Left ventricle myocardium inferior (tissue), 1 donor: ENCODE measurements around the gene HDDC2. TPM values are rescaled to one million over a fixed set of nuclear protein-coding genes. Genes with fewer than 3 reads are reported as not detected.

Experiments
- DNase-seq: peaks from one replicate; pipeline ENCODE4 v3.0.0-alpha.2; 2020
- H3K27ac ChIP-seq: fragments of 200-600 bp; replicated peaks from 2 replicates; pipeline ENCODE4 v1.8.0; 2021
- H3K27me3 ChIP-seq: fragments of 200-600 bp; 2 replicates; pipeline ENCODE4 v1.8.0; 2021; ENCODE audit warnings: low read depth
- H3K36me3 ChIP-seq: fragments of 200-600 bp; 2 replicates; pipeline ENCODE4 v1.8.0; 2021
- H3K4me1 ChIP-seq: fragments of 200-600 bp; 2 replicates; pipeline ENCODE4 v1.8.0; 2021
- H3K4me3 ChIP-seq: fragments of 200-600 bp; 2 replicates; pipeline ENCODE4 v1.8.0; 2021; ENCODE audit warnings: mild to moderate bottlenecking, moderate library complexity
- H3K9me3 ChIP-seq: fragments of 200-600 bp; replicated peaks from 2 replicates; pipeline ENCODE4 v1.8.0; 2021
- CTCF ChIP-seq: fragments of 200-600 bp; IDR thresholded peaks from 2 replicates; pipeline ENCODE4 v1.8.0; 2021; ENCODE audit warnings: antibody characterized with exemption, mild to moderate bottlenecking, borderline replicate concordance
- intact Hi-C: fragments of 100-400 bp; cut with micrococcal nuclease; formaldehyde crosslinking; loops from one replicate; pipeline ENCODE4 v1.11.0; 2022
- total RNA-seq: library from RNA; stranded (reverse); fragmentation: NEBNext Ultra II Directional; extraction: Animal tissue kit (Norgen Biotek cat#: 25700); gene quantifications from one replicate; pipeline ENCODE4 v1.2.1, GENCODE V29; 2021
- donor health status: DM: no; HTN: yes; CAD: no; lungs with severe emphysema.

The HDDC2 gene
- total RNA-seq, 1 donor from 2014 or later, result 87.9 TPM

- DNase-seq, result no peak
- no peaks in the 10 kb centered on the region for H3K27me3 ChIP-seq
- no peak overlapping the region for H3K4me3 ChIP-seq
- peak overlapping the region; percentile 87 for H3K27ac ChIP-seq
- H3K4me1 ChIP-seq, result peaks cover 27% of the 10 kb centered on the region
- H3K9me3 ChIP-seq, result no peaks in the 10 kb centered on the region
- no peak for TF ChIP-seq CTCF
- intact Hi-C loops, result no loop called here
- no peaks in the 10 kb centered on the region for H3K36me3 ChIP-seq
Observed at GRCh38 chr6:125340991-125341390, 39.2 kb upstream of the HDDC2 start.

DNA sequence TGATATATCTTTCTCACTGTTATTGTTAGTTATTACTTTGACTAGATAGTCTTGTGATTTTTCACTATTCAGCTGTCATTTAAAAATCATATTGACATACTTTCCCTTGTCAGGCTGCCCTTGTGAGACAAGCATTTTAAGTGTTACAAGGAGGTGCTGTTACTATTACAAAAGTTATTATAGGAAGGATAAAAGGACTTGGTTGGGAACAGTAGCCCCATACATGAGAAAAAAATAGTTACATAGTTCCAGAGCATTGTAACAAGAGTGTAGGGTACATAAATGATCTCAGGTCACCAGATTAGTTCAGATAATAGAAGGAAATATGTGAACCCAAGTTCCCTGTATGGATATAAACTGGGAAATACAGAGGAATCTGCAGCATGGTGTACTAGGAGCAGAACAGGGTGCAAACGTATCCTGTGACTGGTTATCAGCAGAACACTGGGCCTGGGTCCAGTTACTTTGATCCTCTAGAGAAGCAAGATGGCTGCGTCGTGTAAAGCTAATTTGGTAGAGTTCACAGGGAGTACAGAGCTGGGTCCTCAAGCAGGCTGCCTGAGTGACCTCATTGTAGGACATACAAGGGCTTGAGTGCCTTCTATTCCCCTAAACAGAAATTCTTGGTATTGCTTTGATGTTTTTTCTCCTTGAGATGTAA, 38.5 kb upstream of the HDDC2 start:
- no peak overlapping the region for H3K4me3 ChIP-seq
- no peaks in the 10 kb centered on the region for H3K36me3 ChIP-seq
- H3K9me3 ChIP-seq, result no peaks in the 10 kb centered on the region
- peaks cover 25% of the 10 kb centered on the region for H3K4me1 ChIP-seq
- intact Hi-C loops, result no loop called here
- peak; percentile 22 for DNase-seq
- H3K27ac ChIP-seq, result peak overlapping the region; percentile 87
- TF ChIP-seq CTCF, result no peak
- H3K27me3 ChIP-seq, result no peaks in the 10 kb centered on the region

DNA sequence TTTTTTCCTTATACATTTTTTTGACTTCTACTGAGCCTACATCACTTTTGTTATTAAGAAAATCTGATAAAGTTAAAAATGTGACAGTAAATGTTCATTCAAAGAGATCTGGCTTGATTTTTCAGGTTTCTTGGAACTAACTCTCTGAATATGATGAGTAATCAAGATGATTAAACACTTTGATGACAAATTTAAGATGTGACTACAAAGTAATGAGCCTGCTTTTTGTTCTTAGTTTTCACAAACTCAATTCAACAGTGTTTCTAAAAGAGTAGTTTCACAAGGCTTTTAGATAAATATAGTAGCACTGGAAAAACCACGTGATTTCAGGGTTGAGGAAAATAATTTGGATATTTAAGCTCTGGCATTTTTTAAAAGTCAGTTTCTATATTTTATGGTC, 37.9 kb upstream of the HDDC2 start:
- no peaks in the 10 kb centered on the region for H3K27me3 ChIP-seq

DNA sequence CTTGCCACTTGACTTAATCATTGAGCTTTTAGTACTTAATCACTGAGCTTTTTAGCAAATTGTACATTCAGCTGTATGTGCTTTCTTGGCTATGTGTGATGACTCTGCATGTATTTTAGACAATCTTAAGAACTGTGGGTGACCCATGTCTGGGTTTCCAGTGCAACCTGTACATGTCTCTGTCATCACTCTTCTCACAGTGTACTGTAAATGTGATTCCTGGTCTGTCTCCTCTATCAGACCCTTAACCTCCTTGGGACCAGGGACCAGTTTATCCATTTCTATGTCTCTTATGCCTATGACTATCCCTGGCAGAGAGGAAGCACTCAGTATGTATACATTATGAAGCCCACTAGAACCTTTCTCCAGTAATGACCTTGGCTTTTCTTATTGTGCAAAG, 36.6 kb upstream of the HDDC2 start:
- Histone ChIP-seq H3K36me3 (no peaks in the 10 kb centered on the region), H3K27me3 (no peaks in the 10 kb centered on the region), H3K4me1 (peaks cover 25% of the 10 kb centered on the region), H3K27ac (peak overlapping the region; percentile 87), H3K9me3 (peaks cover 9% of the 10 kb centered on the region), H3K4me3 (no peak overlapping the region)
- intact Hi-C loops, result no loop called here
- TF ChIP-seq CTCF, result no peak
- DNase-seq, result no peak

More for the DNA sequence above, 37.9 kb upstream of the HDDC2 start:
- Histone ChIP-seq H3K4me1 (peaks cover 25% of the 10 kb centered on the region), H3K27ac (peak overlapping the region; percentile 87), H3K9me3 (peaks cover 4% of the 10 kb centered on the region), H3K4me3 (no peak overlapping the region), H3K36me3 (no peaks in the 10 kb centered on the region)
- intact Hi-C loops, result no loop called here
- DNase-seq, result no peak
- no peak for TF ChIP-seq CTCF

GRCh38 chr6:125337706-125338105, 35.9 kb upstream of the HDDC2 start:
- H3K27ac ChIP-seq, result no peak overlapping the region
- no peaks in the 10 kb centered on the region for H3K36me3 ChIP-seq
- intact Hi-C loops, result no loop called here
- TF ChIP-seq CTCF, result no peak
- no peak overlapping the region for H3K4me3 ChIP-seq
- H3K9me3 ChIP-seq, result peaks cover 9% of the 10 kb centered on the region
- no peak for DNase-seq
- H3K27me3 ChIP-seq, result no peaks in the 10 kb centered on the region
- peaks cover 25% of the 10 kb centered on the region for H3K4me1 ChIP-seq
